Endothelial cell of umbilical vein (primary cell): ENCODE results near the gene TBX15. TPM values are rescaled to one million over a fixed set of nuclear protein-coding genes. Genes with fewer than 3 reads are reported as not detected.

ENCODE experiments used
- BruUV-seq: library from RNA; stranded (reverse); fragments of 400-500 nt; replicated peaks from 2 replicates; lab custom pipeline; 2021; lab: Mats Ljungman, UMichigan
- CTCF ChIA-PET: fragments of 300-600, 350-600 bp; sonication (Branson Sonifier 250); formaldehyde crosslinking; loops from one replicate; lab custom pipeline; 2021; ENCODE audit warnings: antibody characterized with exemption, inconsistent platforms; lab: Charles Lee
- POLR2A ChIA-PET: fragments of 300-600, 350-600 bp; sonication (Branson Sonifier 250); formaldehyde crosslinking; loops from one replicate; lab custom pipeline; 2021; ENCODE audit warnings: antibody characterized with exemption, inconsistent platforms; lab: Charles Lee
- DNase-seq: peaks from one replicate; pipeline ENCODE4 v3.0.0-alpha.2; 2011; ENCODE audit warnings: low read depth, low spot score
- FAIRE-seq: peaks from 2 replicates; lab custom pipeline; 2011; peaks lifted over from hg19 to GRCh38; lab: Jason Lieb, UNC
- H2AFZ ChIP-seq: 2 replicates; pipeline ENCODE4 v1.6.0; 2012; ENCODE audit warnings: low read depth, low read length, control low read depth, inconsistent platforms
- H3K27ac ChIP-seq: 2 replicates; pipeline ENCODE4 v1.5.1; 2011; ENCODE audit warnings: low read depth, mild to moderate bottlenecking, control low read depth, low read length, moderate library complexity; ENCODE audit not compliant: insufficient read depth
- H3K27me3 ChIP-seq, 2 experiments: 2 replicates each; pipeline versions ENCODE4 v1.6.0 to v1.6.1; 2011; ENCODE audit warnings: low read length in 2 of 2, mixed read lengths in 1 of 2; ENCODE audit not compliant: control insufficient read depth in 2 of 2, insufficient read depth in 2 of 2
- H3K36me3 ChIP-seq, 2 experiments: 2 replicates in 1 of 2; 3 replicates in 1 of 2; pipeline ENCODE4 v1.5.1; 2011; ENCODE audit warnings: low read length in 2 of 2, mild to moderate bottlenecking in 1 of 2, moderate library complexity in 1 of 2; ENCODE audit not compliant: control insufficient read depth in 2 of 2, insufficient read depth in 2 of 2; ENCODE audit errors: extremely low read depth in 1 of 2
- H3K4me1 ChIP-seq: 3 replicates; pipeline ENCODE4 v1.5.1; 2011; ENCODE audit warnings: mild to moderate bottlenecking, low read length; ENCODE audit not compliant: control insufficient read depth, insufficient read depth; ENCODE audit errors: extremely low read depth
- H3K4me2 ChIP-seq: 2 replicates; pipeline ENCODE4 v1.6.1; 2011; ENCODE audit warnings: low read length, control low read depth, mixed read lengths; ENCODE audit not compliant: insufficient read depth
- H3K4me3 ChIP-seq, 3 experiments: fragments of 200-600 bp in 1 of 3; sonication (generic), shearing (Covaris generic) in 1 of 3; replicated peaks in 1 of 3; 2 replicates each; pipeline ENCODE4 v1.5.1; 2011 to 2016; ENCODE audit warnings: control low read depth in 3 of 3, low read length in 3 of 3, mild to moderate bottlenecking in 2 of 3, inconsistent platforms in 1 of 3, low read depth in 1 of 3, moderate library complexity in 1 of 3; ENCODE audit not compliant: insufficient read depth in 1 of 3
- H3K79me2 ChIP-seq: 2 replicates; pipeline ENCODE4 v1.6.0; 2012; ENCODE audit warnings: low read length, inconsistent platforms; ENCODE audit not compliant: control insufficient read depth, insufficient read depth
- H3K9ac ChIP-seq: replicated peaks from 2 replicates; pipeline ENCODE3; 2011; ENCODE audit warnings: low read length, control low read depth; ENCODE audit not compliant: insufficient read depth; ENCODE audit errors: extremely low read depth
- H3K9me1 ChIP-seq: replicated peaks from 3 replicates; pipeline ENCODE4 v1.6.0; 2011; ENCODE audit warnings: mild to moderate bottlenecking, low read length; ENCODE audit not compliant: control insufficient read depth, insufficient read depth; ENCODE audit errors: extremely low read depth
- H3K9me3 ChIP-seq: replicated peaks from 2 replicates; pipeline ENCODE4 v1.5.1; 2012; ENCODE audit warnings: low read length, inconsistent platforms; ENCODE audit not compliant: control insufficient read depth, insufficient read depth
- H4K20me1 ChIP-seq: replicated peaks from 2 replicates; pipeline ENCODE3; 2011; ENCODE audit warnings: mild to moderate bottlenecking, low read length; ENCODE audit not compliant: control insufficient read depth, insufficient read depth; ENCODE audit errors: extremely low read depth
- EZH2 ChIP-seq: IDR thresholded peaks from 2 replicates; pipeline ENCODE4 v1.6.1; 2012; ENCODE audit warnings: borderline replicate concordance, low read depth, mild to moderate bottlenecking, moderate library complexity, low read length, inconsistent platforms; ENCODE audit not compliant: severe bottlenecking
- FOS ChIP-seq: IDR thresholded peaks from 2 replicates; pipeline ENCODE4 v1.6.1; 2011; ENCODE audit warnings: mild to moderate bottlenecking, low read length, moderate library complexity, borderline replicate concordance; ENCODE audit not compliant: insufficient read depth
- POLR2A ChIP-seq: IDR thresholded peaks from 2 replicates; pipeline ENCODE4 v1.6.1; 2012; ENCODE audit warnings: low read depth, mild to moderate bottlenecking, control low read depth, low read length
- dilution Hi-C: fragments of 300-500 bp; cut with MboI; formaldehyde crosslinking; loops from one replicate; pipeline ENCODE4 v1.15.0; 2019; ENCODE audit warnings: low sequenced_read_pairs; ENCODE audit not compliant: extremely low pct_ligation_motif_present
- intact Hi-C: fragments of 100-400 bp; cut with micrococcal nuclease; formaldehyde crosslinking; loops from one replicate; pipeline ENCODE4 v1.10.0; 2022
- polyA plus RNA-seq, 4 experiments: library from polyadenylated mRNA; depleted of rRNA in 3 of 4; stranded (reverse) in 3 of 4; unstranded in 1 of 4; fragments of >200 nt; gene quantifications; 2 replicates each; pipeline versions ENCODE4 v1.2.1 to v1.2.3, GENCODE V29; 2011 to 2012; ENCODE audit warnings: missing spikeins in 1 of 4
- total RNA-seq: library from RNA; stranded (reverse); gene quantifications from 2 replicates; pipeline ENCODE4 v1.2.3, GENCODE V29; 2021

TBX15 gene
- total and polyA plus RNA-seq, 2 donors (not counting 3 experiments of a cell fraction or from before 2014, with no cell fraction given) = 0.01 TPM; not detected in 1

DNA sequence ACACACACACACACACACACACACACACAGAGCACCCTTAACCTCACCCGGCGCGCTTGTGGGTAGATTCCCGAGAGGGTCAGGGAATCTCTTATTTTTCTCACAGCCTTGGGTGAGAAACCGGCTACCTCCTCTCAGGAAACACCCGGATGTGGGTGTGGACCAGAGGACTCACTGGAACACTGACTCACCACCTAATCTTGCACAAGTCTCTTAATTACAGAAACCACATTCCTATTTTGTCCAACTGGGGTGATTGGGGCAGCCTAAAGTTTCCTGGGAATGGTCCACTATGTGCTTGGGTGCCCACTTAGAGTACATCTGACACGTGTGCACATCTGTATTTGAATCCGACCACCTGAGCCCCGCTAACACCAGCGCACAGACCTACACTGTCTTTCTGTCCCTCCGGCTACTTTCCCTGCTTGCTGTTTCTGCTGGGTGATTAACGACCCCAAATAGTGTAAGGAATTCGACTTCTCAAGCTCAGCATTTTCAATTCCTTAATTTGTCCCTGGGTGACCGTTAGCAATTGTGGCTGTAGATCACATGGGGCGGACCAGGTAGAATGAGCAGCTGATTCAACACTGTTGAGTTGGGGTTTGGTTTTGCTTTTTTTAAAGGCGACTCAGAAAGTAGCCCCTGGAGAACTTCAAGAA lies 14.0 kb upstream of the TBX15 start:
- no peaks in the 10 kb centered on the region for H3K79me2 ChIP-seq
- POLR2A ChIA-PET = no interaction called here
- H3K9me3 ChIP-seq = no peaks in the 10 kb centered on the region
- FAIRE-seq = no peak
- no peak overlapping the region for H3K4me2 ChIP-seq
- CTCF ChIA-PET = no interaction called here
- H3K9me1 ChIP-seq = no peaks in the 10 kb centered on the region
- no peaks in the 10 kb centered on the region for H4K20me1 ChIP-seq
- no peak overlapping the region for H3K4me3 ChIP-seq
- no peak overlapping the region for H3K27ac ChIP-seq
- peaks cover 6% of the 10 kb centered on the region for H3K4me1 ChIP-seq
- H3K9ac ChIP-seq = no peak overlapping the region
- BruUV-seq = no TSS peak
- no peaks in the 10 kb centered on the region for H3K36me3 ChIP-seq
- no peak for DNase-seq
- intact Hi-C loops = loop anchor here (5.0 to 10.0 kb wide), 2 partner anchors 140 to 927 kb away; partner anchors contain the start of gene WARS2
- H2AFZ ChIP-seq = no peak overlapping the region
- TF ChIP-seq FOS (peak; percentile 51), EZH2 (no peak), POLR2A (no peak)
- peaks cover 85 to 96% of the 10 kb centered on the region in 2 experiments for H3K27me3 ChIP-seq
- dilution Hi-C loops = no loop called here

GRCh38 chr1:119001181-119002027 lies 13.3 kb upstream of the TBX15 start:
- H3K4me3 ChIP-seq = no peak overlapping the region
- no TSS peak for BruUV-seq
- no peaks in the 10 kb centered on the region for H3K9me1 ChIP-seq
- no peak overlapping the region for H2AFZ ChIP-seq
- TF ChIP-seq POLR2A (no peak), EZH2 (peak; percentile 36)
- intact Hi-C loops = loop anchor here (5.0 to 10.0 kb wide), 2 partner anchors 141 to 927 kb away; partner anchors contain the start of gene WARS2
- H3K9me3 ChIP-seq = no peaks in the 10 kb centered on the region
- H3K27me3 ChIP-seq = peaks cover 85 to 95% of the 10 kb centered on the region in 2 experiments
- no peaks in the 10 kb centered on the region for H3K36me3 ChIP-seq
- no peak overlapping the region for H3K9ac ChIP-seq
- dilution Hi-C loops = no loop called here
- H3K4me1 ChIP-seq = peaks cover 6% of the 10 kb centered on the region
- CTCF ChIA-PET = interaction anchor here (1.4 kb wide), 1 partner anchor 14 kb away, joined by 4 read pairs; no protein-coding TSS in a partner anchor
- no peak overlapping the region for H3K4me2 ChIP-seq
- FAIRE-seq (peak; percentile 81), DNase-seq (no peak)
- POLR2A ChIA-PET = no interaction called here
- H3K79me2 ChIP-seq = no peaks in the 10 kb centered on the region
- H4K20me1 ChIP-seq = no peaks in the 10 kb centered on the region
- no peak overlapping the region for H3K27ac ChIP-seq
